GM18951 (cell line): ENCODE measurements around the gene RHOB.

Source experiments
- POLR2A ChIP-seq: IDR thresholded peaks from 4 replicates; pipeline ENCODE4 v1.6.1; 2011; ENCODE audit warnings: mild to moderate bottlenecking; ENCODE audit not compliant: insufficient read length, insufficient read depth; ENCODE audit errors: extremely low read depth
- in situ Hi-C: fragments of 300-500 bp; cut with MboI; formaldehyde crosslinking; loops from one replicate; pipeline ENCODE4 v1.12.0; 2022; ENCODE audit warnings: low sequenced_read_pairs, mixed read lengths, inconsistent platforms; ENCODE audit not compliant: unreplicated experiment

Gene RHOB

DNA sequence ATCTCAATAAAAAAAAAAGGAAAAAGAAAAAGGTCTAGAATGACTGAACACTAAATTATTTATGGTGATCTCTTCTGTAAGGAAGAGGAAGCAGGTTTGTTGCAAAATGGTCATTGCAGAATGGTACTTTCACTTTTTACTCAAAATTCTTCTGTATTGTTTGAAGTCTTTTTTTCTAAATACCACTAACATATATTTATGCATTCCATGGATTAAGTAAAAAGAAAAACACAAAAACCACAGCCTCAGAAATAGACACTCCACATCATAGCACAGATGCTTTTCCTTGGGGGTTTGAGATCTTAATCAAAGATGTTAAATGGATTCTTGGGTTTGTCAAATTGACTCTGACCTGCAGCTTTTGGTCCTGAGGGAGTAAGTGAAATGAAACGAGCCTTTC lies 47.4 kb downstream of the RHOB start:
- in situ Hi-C loops = no loop called here
- no peak for TF ChIP-seq POLR2A

DNA sequence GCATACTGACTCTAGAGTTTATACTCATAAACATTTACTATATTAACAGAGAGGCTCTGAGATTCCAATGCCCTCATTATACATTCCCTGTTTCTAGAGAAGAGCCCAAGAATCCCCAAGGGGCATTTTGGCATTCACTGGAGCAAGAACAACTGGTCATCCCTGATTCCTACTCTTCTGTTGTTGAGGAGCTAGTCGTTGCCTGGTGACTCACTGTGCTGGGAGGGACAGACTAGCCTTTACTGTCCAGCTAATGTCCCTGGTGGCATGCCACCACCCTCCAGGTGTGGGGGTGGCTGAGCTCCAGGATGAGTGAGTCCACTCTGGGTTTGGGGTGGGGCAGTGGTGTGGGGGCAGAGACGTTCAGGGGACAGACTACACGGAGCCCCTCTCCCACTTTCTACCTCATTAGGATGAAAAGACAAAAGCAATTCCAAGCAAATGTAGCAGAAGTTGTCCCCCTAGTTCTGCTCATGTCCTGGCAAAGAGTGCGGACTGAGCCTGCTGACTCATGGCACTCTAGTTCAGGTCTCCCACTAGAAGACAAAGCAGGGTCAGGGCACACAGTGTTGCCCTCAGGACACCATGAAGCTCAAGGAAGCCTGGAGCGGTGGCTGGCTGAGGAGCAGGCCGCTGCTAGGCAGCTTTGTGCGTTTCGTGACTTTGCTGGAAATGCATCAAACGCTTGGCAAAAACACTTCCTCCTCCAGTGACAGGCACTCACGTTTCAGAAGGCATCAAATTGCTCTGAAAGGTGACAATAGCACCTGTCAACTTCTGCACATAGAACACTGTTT lies 49.4 kb downstream of the RHOB start:
- in situ Hi-C loops = no loop called here

DNA sequence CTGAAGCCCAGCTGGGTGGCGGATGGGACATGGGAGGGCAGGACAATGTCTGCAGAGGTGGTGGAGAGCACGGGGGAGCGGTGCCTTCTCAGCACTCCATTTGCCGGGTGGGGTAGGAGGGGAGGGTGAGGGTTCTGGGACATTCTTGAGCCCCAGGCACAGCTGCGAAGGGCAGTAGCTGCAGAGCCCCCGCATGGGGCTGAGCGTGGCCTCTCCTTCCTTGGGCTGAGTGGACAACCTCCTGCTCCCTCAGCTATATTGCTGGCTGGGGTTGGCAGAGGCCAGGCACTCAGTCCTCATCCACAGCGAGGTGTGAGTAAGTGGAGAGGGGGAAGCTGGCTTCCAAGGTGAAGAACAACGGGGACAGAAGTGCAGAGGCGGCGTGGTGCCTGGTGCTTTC lies 50.1 kb downstream of the RHOB start:
- in situ Hi-C loops = no loop called here
- no peak for TF ChIP-seq POLR2A

More for the DNA sequence above, 49.4 kb downstream of the RHOB start:
- TF ChIP-seq POLR2A = no peak
